OCI-LY7 (cell line): Measurements from ENCODE around the gene USP37. TPM values are rescaled to one million over a fixed set of nuclear protein-coding genes. Genes with fewer than 3 reads are reported as not detected.

ENCODE experiments used
- BruUV-seq: library from RNA; stranded (reverse); fragments of 400-500 nt; replicated peaks from 2 replicates; lab custom pipeline; 2021; lab: Mats Ljungman, UMichigan
- CTCF ChIA-PET: fragments of 300-600 bp; sonication (Branson Sonifier 250); formaldehyde crosslinking; loops from one replicate; lab custom pipeline; 2022; ENCODE audit warnings: antibody characterized with exemption; ENCODE audit not compliant: unreplicated experiment; lab: Charles Lee
- POLR2A ChIA-PET: fragments of 300-600 bp; sonication (Branson Sonifier 250); formaldehyde crosslinking; loops from one replicate; lab custom pipeline; 2022; ENCODE audit warnings: antibody characterized with exemption; lab: Charles Lee
- DNase-seq: peaks from one replicate; pipeline ENCODE4 v3.0.0-alpha.2; 2015; ENCODE audit warnings: low spot score
- H2AFZ ChIP-seq: fragments of 200-600 bp; sonication (generic), shearing (Covaris generic); 2 replicates; pipeline ENCODE4 v1.6.1; 2014; ENCODE audit warnings: mild to moderate bottlenecking, antibody characterized with exemption, low read length, moderate library complexity
- H3K27ac ChIP-seq: fragments of 200-600 bp; sonication (generic); 2 replicates; pipeline ENCODE4 v1.5.1; 2014; ENCODE audit warnings: mixed run types, low read depth, mild to moderate bottlenecking, moderate library complexity, low read length, inconsistent platforms; ENCODE audit not compliant: poor library complexity, severe bottlenecking
- H3K36me3 ChIP-seq: fragments of 200-600 bp; sonication (generic); 2 replicates; pipeline ENCODE4 v1.6.1; 2014; ENCODE audit warnings: mild to moderate bottlenecking, antibody characterized with exemption, low read length, moderate library complexity, mixed read lengths; ENCODE audit not compliant: insufficient read depth
- H3K4me1 ChIP-seq: fragments of 200-600 bp; sonication (generic); 2 replicates; pipeline ENCODE4 v1.5.1; 2014; ENCODE audit warnings: mild to moderate bottlenecking, low read length; ENCODE audit not compliant: insufficient read depth, poor library complexity, severe bottlenecking
- H3K4me2 ChIP-seq: fragments of 200-600 bp; sonication (generic); 2 replicates; pipeline ENCODE4 v1.6.1; 2014; ENCODE audit warnings: mild to moderate bottlenecking, low read length
- H3K4me3 ChIP-seq: fragments of 200-600 bp; sonication (generic); 2 replicates; pipeline ENCODE4 v1.5.1; 2014; ENCODE audit warnings: mild to moderate bottlenecking, low read depth, low read length; ENCODE audit not compliant: poor library complexity, severe bottlenecking
- H3K79me2 ChIP-seq: fragments of 200-600 bp; sonication (generic); 2 replicates; pipeline ENCODE4 v1.6.1; 2016; ENCODE audit warnings: low read depth, mild to moderate bottlenecking, low read length, moderate library complexity, mixed read lengths; ENCODE audit not compliant: insufficient read depth
- H3K9me2 ChIP-seq: fragments of 200-600 bp; sonication (generic); 2 replicates; pipeline ENCODE4 v1.6.1; 2016; ENCODE audit warnings: mild to moderate bottlenecking, low read length, mixed read lengths; ENCODE audit not compliant: insufficient read depth
- H3K9me3 ChIP-seq: fragments of 200-600 bp; sonication (generic); 2 replicates; pipeline ENCODE4 v1.6.1; 2014; ENCODE audit warnings: mild to moderate bottlenecking, mixed run types, low read length, mixed read lengths
- H4K20me1 ChIP-seq: fragments of 200-600 bp; sonication (generic); 2 replicates; pipeline ENCODE4 v1.6.1; 2014; ENCODE audit warnings: mild to moderate bottlenecking, antibody characterized with exemption, low read length, moderate library complexity, mixed read lengths; ENCODE audit not compliant: insufficient read depth
- CTCF ChIP-seq: fragments of 200-600 bp; sonication (generic); conservative IDR thresholded peaks from 2 replicates; pipeline ENCODE4 v1.5.1; 2014; ENCODE audit warnings: mild to moderate bottlenecking, antibody characterized with exemption, low read length, moderate library complexity, mixed read lengths
- EZH2phosphoT487 ChIP-seq: fragments of 200-600 bp; sonication (generic); IDR thresholded peaks from 2 replicates; pipeline ENCODE4 v1.6.1; 2018; ENCODE audit warnings: low read depth, borderline replicate concordance, mild to moderate bottlenecking, mixed run types, antibody characterized with exemption, low read length, moderate library complexity, mixed read lengths
- intact Hi-C: fragments of 100-400 bp; cut with micrococcal nuclease; formaldehyde crosslinking; loops from one replicate; pipeline ENCODE4 v1.10.0; 2022; ENCODE audit not compliant: unreplicated experiment
- total RNA-seq, 2 experiments: library from RNA; depleted of rRNA in 1 of 2; stranded (reverse); fragments of >200 nt in 1 of 2; shearing (Covaris generic) in 1 of 2; gene quantifications; 2 replicates each; pipeline ENCODE4 v1.2.3, GENCODE V29; 2014 to 2022

The USP37 gene
- total RNA-seq, 2 experiments from 2014 or later: 23.3 to 32.4 TPM

- POLR2A ChIA-PET: no interaction called here
- no peak for DNase-seq
- no peaks in the 10 kb centered on the region for H4K20me1 ChIP-seq
- H3K4me2 ChIP-seq: no peak overlapping the region
- H3K79me2 ChIP-seq: no peaks in the 10 kb centered on the region
- intact Hi-C loops: no loop called here
- H2AFZ ChIP-seq: no peak overlapping the region
- H3K9me3 ChIP-seq: no peaks in the 10 kb centered on the region
- H3K27ac ChIP-seq: no peak overlapping the region
- H3K4me3 ChIP-seq: no peak overlapping the region
- no peaks in the 10 kb centered on the region for H3K4me1 ChIP-seq
- CTCF ChIA-PET: no interaction called here
- TSS peak; percentile 11 for BruUV-seq
- H3K36me3 ChIP-seq: peaks cover 94% of the 10 kb centered on the region
- TF ChIP-seq CTCF (no peak), EZH2phosphoT487 (no peak)
- H3K9me2 ChIP-seq: no peaks in the 10 kb centered on the region
Measured at GRCh38 chr2:218523651-218524050, 44.5 kb downstream of the USP37 start.

GRCh38 chr2:218518876-218519275 lies 49.3 kb downstream of the USP37 start:
- no peak overlapping the region for H3K4me3 ChIP-seq
- H3K79me2 ChIP-seq: no peaks in the 10 kb centered on the region; the same call in 1 of the 2 replicates
- TF ChIP-seq CTCF (no peak), EZH2phosphoT487 (no peak)
- H3K9me2 ChIP-seq: no peaks in the 10 kb centered on the region
- ChIA-PET POLR2A (no interaction called here), CTCF (no interaction called here)
- intact Hi-C loops: no loop called here
- no peaks in the 10 kb centered on the region for H3K9me3 ChIP-seq
- no TSS peak for BruUV-seq
- no peaks in the 10 kb centered on the region for H4K20me1 ChIP-seq
- H3K4me1 ChIP-seq: no peaks in the 10 kb centered on the region
- peaks cover 88% of the 10 kb centered on the region for H3K36me3 ChIP-seq
- no peak for DNase-seq
- H3K27ac ChIP-seq: no peak overlapping the region
- H2AFZ ChIP-seq: no peak overlapping the region
- no peak overlapping the region for H3K4me2 ChIP-seq

GRCh38 chr2:218517434-218518206 lies 50.5 kb downstream of the USP37 start:
- H3K9me3 ChIP-seq: no peaks in the 10 kb centered on the region
- no peak for DNase-seq
- H3K79me2 ChIP-seq: peaks cover 12% of the 10 kb centered on the region
- peaks cover 87% of the 10 kb centered on the region for H3K36me3 ChIP-seq
- H3K27ac ChIP-seq: no peak overlapping the region
- H3K4me1 ChIP-seq: no peaks in the 10 kb centered on the region
- TF ChIP-seq EZH2phosphoT487: no peak
- TF ChIP-seq CTCF: no peak
- intact Hi-C loops: no loop called here
- H3K9me2 ChIP-seq: no peaks in the 10 kb centered on the region
- no TSS peak for BruUV-seq
- CTCF ChIA-PET: no interaction called here
- H3K4me2 ChIP-seq: no peak overlapping the region
- POLR2A ChIA-PET: interaction anchor here (0.6 to 0.7 kb wide), 2 partner anchors 90 to 181 kb away, joined by 4 read pairs; no protein-coding TSS in a partner anchor
- no peaks in the 10 kb centered on the region for H4K20me1 ChIP-seq
- no peak overlapping the region for H2AFZ ChIP-seq
- H3K4me3 ChIP-seq: no peak overlapping the region
